HG03457 (cell line): ENCODE measurements around the gene TRIM5.
"Not testable (repeated sequence)": the region's sequence is repeated elsewhere in the genome, so short reads cannot be mapped to it uniquely, and the experiment has no call there.

Experiments
- ATAC-seq: cut with Tn5 transposase; IDR thresholded peaks from one replicate; pipeline ENCODE4 v1.9.1; 2021; ENCODE audit warnings: moderate number of reproducible peaks; ENCODE audit not compliant: unreplicated experiment

Gene TRIM5

GRCh38 chr11:5690216-5690615 lies 5.3 kb upstream of the TRIM5 start:
- no peak for ATAC-seq

- peak; percentile 70 for ATAC-seq
Observed at GRCh38 chr11:5689551-5689983, 4.7 kb upstream of the TRIM5 start, which contains the start of gene TRIM22. Gene TRIM22, plus strand, starts transcription at chr11:5689790. Its CDS starts 6,443 bp downstream, at chr11:5696233.

DNA sequence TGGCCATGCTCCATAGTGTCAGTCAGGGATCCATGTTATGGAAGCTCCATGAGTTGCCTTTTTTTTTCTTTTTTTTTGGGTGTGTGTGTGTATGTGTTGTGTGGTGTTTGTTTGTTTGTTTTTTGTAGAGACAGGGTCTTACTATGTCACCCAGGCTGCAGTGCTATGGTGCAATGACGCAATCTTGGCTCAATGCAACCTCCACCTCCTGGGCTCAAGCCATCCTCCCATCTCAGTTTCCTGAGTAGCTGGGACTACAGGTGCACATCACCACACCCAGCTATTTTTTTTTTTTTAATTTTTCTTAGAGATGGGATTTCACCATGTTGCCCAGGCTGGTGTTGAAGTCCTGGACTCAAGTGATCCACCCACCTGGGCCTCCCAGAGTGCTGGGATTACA lies 3.6 kb upstream of the TRIM5 start:
- no peak for ATAC-seq

DNA sequence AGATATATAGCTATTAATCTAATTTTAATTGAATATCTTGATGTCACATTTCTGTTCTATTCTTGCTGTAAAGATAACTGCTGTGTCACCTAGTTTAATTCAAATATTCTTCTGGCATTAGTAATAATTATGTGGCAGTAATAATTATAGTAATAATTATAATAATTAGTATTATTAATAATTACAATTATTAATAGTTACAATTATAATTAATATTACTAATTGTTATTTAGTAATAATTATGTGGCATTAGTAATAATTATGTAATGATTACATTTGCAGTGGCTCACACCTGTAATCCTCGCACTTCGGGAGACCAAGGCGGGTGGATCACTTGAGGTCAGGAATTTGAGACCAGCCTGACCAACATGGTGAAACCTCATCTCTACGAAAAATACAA lies 1.6 kb upstream of the TRIM5 start:
- no peak for ATAC-seq

- ATAC-seq = peak; percentile 15
Observed at GRCh38 chr11:5684036-5684645, 733 bp downstream of the TRIM5 start.

- ATAC-seq = not testable (repeated sequence)
Observed at GRCh38 chr11:5683620-5684019, 1.3 kb downstream of the TRIM5 start.

- not testable (repeated sequence) for ATAC-seq
Observed at GRCh38 chr11:5682890-5683441, 1.9 kb downstream of the TRIM5 start.

DNA sequence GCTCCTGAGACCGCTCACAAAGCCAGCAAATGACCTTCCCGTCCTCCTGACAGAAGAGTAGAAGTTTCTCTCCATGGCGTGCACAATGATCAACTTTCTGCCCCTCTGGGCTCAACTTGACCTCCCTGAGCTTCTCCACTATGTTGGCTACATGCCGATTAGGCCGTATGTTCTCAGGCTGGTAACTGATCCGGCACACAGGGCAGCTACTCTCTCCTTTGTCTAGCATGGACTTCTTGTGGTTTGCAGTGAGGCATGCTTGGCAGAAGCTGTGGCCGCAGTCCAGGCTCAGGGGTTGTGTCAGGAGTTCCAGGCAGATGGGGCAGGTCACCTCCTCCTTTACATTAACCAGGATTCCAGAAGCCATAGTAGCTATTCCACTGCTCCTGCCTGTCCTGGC lies 5.1 kb downstream of the TRIM5 start:
- ATAC-seq = no peak

DNA sequence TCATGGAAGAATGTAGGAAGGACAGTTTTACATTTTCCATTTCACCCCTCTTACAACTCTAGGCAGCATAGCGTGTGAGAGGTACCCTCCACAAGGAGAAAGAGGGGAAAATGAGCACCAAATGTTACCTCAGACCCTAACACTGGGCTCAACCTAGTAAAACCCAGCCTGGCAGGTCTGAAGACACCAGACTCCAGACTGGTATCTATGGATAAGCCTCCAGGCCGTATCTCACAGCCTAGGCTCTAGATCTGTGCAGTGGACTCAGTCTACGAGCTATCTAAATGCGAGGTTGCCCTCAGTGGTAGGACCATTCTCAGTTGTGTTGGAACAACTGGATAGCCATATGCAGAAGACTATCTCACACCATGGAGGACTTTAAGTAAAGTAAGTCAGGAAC lies 10.5 kb downstream of the TRIM5 start:
- no peak for ATAC-seq

DNA sequence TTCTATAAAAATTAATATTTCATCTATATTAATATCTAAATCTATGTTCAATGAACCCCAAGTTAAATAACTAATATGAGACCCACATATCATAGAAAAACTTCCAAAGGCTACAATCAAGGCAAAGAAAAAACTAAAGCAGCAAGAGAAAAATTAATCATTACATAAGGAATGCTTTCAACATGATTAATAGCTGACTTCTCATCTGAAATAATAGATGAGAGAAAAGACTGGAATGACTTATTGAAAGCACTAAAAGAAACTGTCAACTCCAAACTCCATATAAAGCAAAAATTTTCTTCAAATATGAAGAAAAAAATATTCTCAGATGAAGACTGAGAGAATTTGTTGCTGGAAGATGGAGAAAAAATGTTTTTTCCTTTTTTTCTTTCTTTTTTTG lies 13.0 kb downstream of the TRIM5 start:
- no peak for ATAC-seq

DNA sequence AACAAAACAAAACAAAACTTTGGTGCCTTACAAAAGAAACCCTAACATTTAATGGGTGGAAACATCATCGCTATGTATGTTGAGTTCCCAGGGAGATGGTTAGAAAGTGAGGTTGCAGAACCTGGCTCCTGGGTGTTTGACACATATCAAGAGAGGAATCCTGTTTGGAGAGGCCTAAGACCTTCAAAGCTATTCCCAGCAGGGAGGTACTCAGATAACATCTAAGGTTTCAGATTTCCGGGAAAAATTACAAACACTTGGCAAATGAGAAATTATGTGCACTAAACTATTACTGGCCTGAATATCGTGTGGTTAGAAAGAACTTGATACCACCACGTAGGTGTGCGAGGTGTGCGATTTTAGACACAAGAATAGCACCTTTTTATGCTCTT lies 18.5 kb downstream of the TRIM5 start:
- no peak for ATAC-seq

GRCh38 chr11:5665746-5666401 lies 19.0 kb downstream of the TRIM5 start:
- ATAC-seq = no peak

GRCh38 chr11:5665051-5665570 lies 19.8 kb downstream of the TRIM5 start:
- ATAC-seq = no peak

DNA sequence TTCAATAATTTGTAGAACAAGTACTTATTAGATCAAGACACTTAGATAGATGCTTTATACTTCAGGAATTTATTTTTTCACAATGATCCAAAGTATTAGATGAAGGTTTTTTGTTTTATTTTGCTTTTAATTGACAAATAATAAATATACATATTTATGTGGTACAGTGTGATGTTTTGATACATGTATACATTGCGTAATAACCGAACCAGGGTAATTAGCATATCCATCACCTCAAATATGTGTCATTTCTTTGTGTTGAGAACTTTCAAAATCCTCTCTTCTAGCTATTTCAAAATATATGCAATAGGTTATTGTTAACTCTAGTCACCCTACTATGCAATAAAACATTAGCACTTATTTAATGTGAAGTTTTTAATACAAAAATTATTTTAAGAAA lies 21.4 kb downstream of the TRIM5 start:
- ATAC-seq = no peak

- ATAC-seq = no peak
Observed at GRCh38 chr11:5658318-5658717, 26.6 kb downstream of the TRIM5 start.

- not testable (repeated sequence) for ATAC-seq
Observed at GRCh38 chr11:5656956-5657355, 27.9 kb downstream of the TRIM5 start.

DNA sequence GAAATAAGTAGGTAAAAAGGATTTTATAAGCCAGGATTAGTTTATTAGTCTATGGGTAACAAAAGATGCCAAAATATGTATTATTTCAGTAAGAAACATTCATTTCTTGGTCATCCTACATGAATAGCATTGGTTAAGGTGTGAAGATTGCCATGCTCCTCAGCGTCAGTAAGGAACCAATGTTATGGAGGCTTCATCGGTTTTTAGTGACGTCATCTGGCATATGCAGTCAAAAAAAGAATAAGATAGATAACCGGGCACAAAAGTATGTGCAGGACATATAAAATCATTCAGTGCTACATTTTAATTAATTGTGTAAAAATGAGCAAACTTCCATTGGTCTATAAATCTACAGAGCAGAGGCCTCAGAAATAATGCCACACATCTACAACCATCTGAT lies 29.4 kb downstream of the TRIM5 start:
- no peak for ATAC-seq

- ATAC-seq = no peak
Observed at GRCh38 chr11:5646139-5646538, 38.7 kb downstream of the TRIM5 start.

DNA sequence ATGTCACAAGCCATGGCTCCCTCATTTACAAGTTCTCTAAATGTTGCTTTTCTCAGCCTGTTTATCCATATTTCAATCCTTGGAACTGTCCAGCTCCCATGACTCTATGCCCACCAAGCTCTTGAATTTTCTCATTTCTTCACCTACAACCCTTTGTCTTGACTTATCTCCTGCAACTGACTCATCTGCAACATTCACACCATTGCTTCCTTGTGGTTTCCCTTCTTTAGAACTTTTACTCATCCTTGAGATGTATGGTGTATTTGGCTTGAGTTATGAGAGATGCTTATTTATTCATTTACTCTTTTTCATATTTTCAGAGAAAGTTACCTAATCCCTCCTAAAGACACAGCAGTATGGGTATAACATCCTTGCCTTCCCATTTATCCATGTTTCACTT lies 41.3 kb downstream of the TRIM5 start:
- no peak for ATAC-seq

DNA sequence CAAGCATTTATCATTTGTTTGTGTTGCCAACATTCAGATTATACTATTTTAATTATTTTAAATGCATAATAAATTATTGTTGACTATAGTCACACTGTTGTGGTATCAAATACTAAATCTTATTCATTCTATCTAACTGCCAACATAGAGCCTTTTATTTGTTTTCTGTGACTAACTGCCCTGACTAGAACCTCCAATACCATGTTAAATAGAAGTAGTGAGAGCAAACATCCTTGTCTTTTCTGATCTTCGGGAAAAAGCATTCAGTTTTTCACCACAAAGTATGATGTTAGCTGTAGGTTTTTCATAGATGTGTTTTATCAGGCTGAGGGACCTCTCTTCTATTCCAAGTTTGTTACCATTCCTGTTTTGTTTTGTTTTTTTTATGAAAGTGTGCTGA lies 44.9 kb downstream of the TRIM5 start:
- ATAC-seq = no peak

GRCh38 chr11:5631969-5632635 lies 52.8 kb downstream of the TRIM5 start:
- ATAC-seq = peak; percentile 89

DNA sequence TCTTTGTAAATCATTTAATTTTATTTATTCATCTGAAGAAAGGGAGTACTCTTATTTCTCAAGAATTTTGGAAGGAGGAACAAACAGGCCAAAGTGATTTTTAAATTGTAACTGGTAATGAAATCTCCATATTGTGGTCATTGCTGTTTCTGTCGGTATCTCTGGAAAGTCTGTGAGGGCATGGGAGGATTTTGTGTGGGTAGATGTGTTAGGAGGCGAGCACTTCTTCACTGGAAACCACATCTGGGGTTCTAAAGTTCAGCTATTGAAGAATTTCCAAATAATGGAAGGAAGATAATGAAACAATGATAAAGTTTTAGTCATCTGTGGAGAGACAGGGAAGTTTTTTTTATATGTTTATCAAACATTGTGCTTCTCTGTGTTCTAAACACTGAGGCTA lies 53.5 kb downstream of the TRIM5 start:
- no peak for ATAC-seq
